HEK293 (cell line): ENCODE measurements around the gene OR5B21.

Experiments
- CTCF ChIA-PET: fragments of 350-600 bp; formaldehyde crosslinking; extraction: SDS; loops from one replicate; lab custom pipeline; 2021; ENCODE audit warnings: antibody characterized with exemption; lab: Yijun Ruan, JAX
- POLR2A ChIA-PET: fragments of 300-600 bp; formaldehyde crosslinking; extraction: SDS; loops from one replicate; lab custom pipeline; 2020; ENCODE audit warnings: antibody characterized with exemption, inconsistent platforms; lab: Yijun Ruan, JAX
- H3K27ac ChIP-seq: fragments of 200-500 bp; sonication (Bioruptor generic); 2 replicates; pipeline ENCODE4 v1.5.1; 2014; ENCODE audit warnings: low read depth, low read length, control low read depth, inconsistent platforms; ENCODE audit errors: extremely low read depth
- H3K36me3 ChIP-seq, 2 experiments: fragments of 200-500 bp in 1 of 2; sonication (Bioruptor generic) in 1 of 2; 1 replicate in 1 of 2; 2 replicates in 1 of 2; pipeline ENCODE4 v1.5.1; 2014 to 2017; ENCODE audit warnings: inconsistent platforms in 2 of 2, low read length in 2 of 2; ENCODE audit not compliant: control insufficient read depth in 2 of 2, insufficient read depth in 1 of 2
- H3K4me1 ChIP-seq: fragments of 200-500 bp; sonication (Bioruptor generic); 2 replicates; pipeline ENCODE4 v1.5.1; 2014; ENCODE audit warnings: mild to moderate bottlenecking, low read length, inconsistent platforms; ENCODE audit not compliant: control insufficient read depth, insufficient read depth
- H3K4me3 ChIP-seq: 2 replicates; pipeline ENCODE4 v1.5.1; 2011; ENCODE audit warnings: low read depth, mild to moderate bottlenecking, control low read depth, low read length, moderate library complexity
- H3K9me3 ChIP-seq: fragments of 200-500 bp; sonication (Bioruptor generic); 2 replicates; pipeline ENCODE4 v1.5.1; 2014; ENCODE audit warnings: low read depth, low read length, inconsistent platforms; ENCODE audit not compliant: control insufficient read depth, insufficient read depth
- MYNN ChIP-seq: fragments of 450-650 bp; formaldehyde crosslinking; IDR thresholded peaks from 2 replicates; pipeline ENCODE4 v1.5.1; 2016; ENCODE audit warnings: missing biosample characterization, missing genetic modification characterization, borderline replicate concordance
- SCRT1 ChIP-seq: fragments of 450-650 bp; formaldehyde crosslinking; IDR thresholded peaks from 2 replicates; pipeline ENCODE4 v1.5.1; 2016; ENCODE audit warnings: missing biosample characterization, missing genetic modification characterization, borderline replicate concordance
- SP3 ChIP-seq: fragments of 450-650 bp; formaldehyde crosslinking; IDR thresholded peaks from 2 replicates; pipeline ENCODE4 v1.5.1; 2016; ENCODE audit warnings: missing biosample characterization, missing genetic modification characterization
- ZBTB7A ChIP-seq: fragments of 450-650 bp; formaldehyde crosslinking; IDR thresholded peaks from 2 replicates; pipeline ENCODE4 v1.5.1; 2016; ENCODE audit warnings: low read depth, missing biosample characterization, missing genetic modification characterization
- ZNF335 ChIP-seq: fragments of 450-650 bp; formaldehyde crosslinking; conservative IDR thresholded peaks from 2 replicates; pipeline ENCODE4 v1.5.1; 2016; ENCODE audit warnings: missing biosample characterization, missing genetic modification characterization
- ZNF366 ChIP-seq: fragments of 450-650 bp; formaldehyde crosslinking; conservative IDR thresholded peaks from 2 replicates; pipeline ENCODE4 v1.5.1; 2016; ENCODE audit warnings: missing biosample characterization, missing genetic modification characterization
- ZNF433 ChIP-seq: fragments of 450-650 bp; formaldehyde crosslinking; IDR thresholded peaks from 2 replicates; pipeline ENCODE4 v1.5.1; 2016; ENCODE audit warnings: missing biosample characterization, missing genetic modification characterization, low read depth
- ZNF510 ChIP-seq: fragments of 450-650 bp; formaldehyde crosslinking; IDR thresholded peaks from 2 replicates; pipeline ENCODE4 v1.5.1; 2018; ENCODE audit warnings: mild to moderate bottlenecking, missing genetic modification characterization, missing biosample characterization; ENCODE audit not compliant: insufficient replicate concordance
- ZNF558 ChIP-seq: fragments of 450-650 bp; formaldehyde crosslinking; IDR thresholded peaks from 2 replicates; pipeline ENCODE4 v1.5.1; 2016; ENCODE audit warnings: missing biosample characterization, missing genetic modification characterization
- ZNF585B ChIP-seq: fragments of 450-650 bp; formaldehyde crosslinking; IDR thresholded peaks from 2 replicates; pipeline ENCODE4 v1.5.1; 2016; ENCODE audit warnings: missing biosample characterization, missing genetic modification characterization
- ZNF624 ChIP-seq: fragments of 450-650 bp; formaldehyde crosslinking; IDR thresholded peaks from 2 replicates; pipeline ENCODE4 v1.5.1; 2017; ENCODE audit warnings: missing biosample characterization, missing genetic modification characterization
- ZNF670 ChIP-seq: fragments of 450-650 bp; formaldehyde crosslinking; IDR thresholded peaks from 2 replicates; pipeline ENCODE4 v1.5.1; 2016; ENCODE audit warnings: missing biosample characterization, missing genetic modification characterization, low read depth
- ZNF776 ChIP-seq: fragments of 450-650 bp; formaldehyde crosslinking; IDR thresholded peaks from 2 replicates; pipeline ENCODE4 v1.5.0; 2017; ENCODE audit warnings: missing biosample characterization, missing genetic modification characterization, borderline replicate concordance
- ZNF843 ChIP-seq: fragments of 450-650 bp; formaldehyde crosslinking; IDR thresholded peaks from 2 replicates; pipeline ENCODE4 v1.5.1; 2016; ENCODE audit warnings: missing biosample characterization, missing genetic modification characterization
- ZSCAN30 ChIP-seq: fragments of 450-650 bp; IDR thresholded peaks from 2 replicates; pipeline ENCODE4 v1.5.1; 2018; ENCODE audit warnings: missing biosample characterization, mild to moderate bottlenecking, missing genetic modification characterization, moderate library complexity
- TF ChIP-seq, protein P1 (sequence below): fragments of 450-650 bp; IDR thresholded peaks from 2 replicates; pipeline ENCODE4 v1.5.1; 2018; ENCODE audit warnings: missing biosample characterization, mild to moderate bottlenecking, missing genetic modification characterization
- TF ChIP-seq, protein P2 (sequence below): fragments of 450-650 bp; formaldehyde crosslinking; IDR thresholded peaks from 2 replicates; pipeline ENCODE4 v1.5.1; 2017; ENCODE audit warnings: missing biosample characterization, mild to moderate bottlenecking, missing genetic modification characterization, moderate library complexity
- TF ChIP-seq, protein P3 (sequence below): fragments of 450-650 bp; formaldehyde crosslinking; IDR thresholded peaks from 2 replicates; pipeline ENCODE4 v1.5.1; 2016; ENCODE audit warnings: missing biosample characterization, missing genetic modification characterization
- TF ChIP-seq, protein P4 (sequence below): fragments of 450-650 bp; formaldehyde crosslinking; IDR thresholded peaks from 2 replicates; pipeline ENCODE4 v1.5.1; 2017; ENCODE audit warnings: missing biosample characterization, missing genetic modification characterization
- TF ChIP-seq, protein P5 (sequence below): fragments of 450-650 bp; formaldehyde crosslinking; IDR thresholded peaks from 2 replicates; pipeline ENCODE4 v1.5.1; 2016; ENCODE audit warnings: missing biosample characterization, missing genetic modification characterization, borderline replicate concordance

The OR5B21 gene

DNA sequence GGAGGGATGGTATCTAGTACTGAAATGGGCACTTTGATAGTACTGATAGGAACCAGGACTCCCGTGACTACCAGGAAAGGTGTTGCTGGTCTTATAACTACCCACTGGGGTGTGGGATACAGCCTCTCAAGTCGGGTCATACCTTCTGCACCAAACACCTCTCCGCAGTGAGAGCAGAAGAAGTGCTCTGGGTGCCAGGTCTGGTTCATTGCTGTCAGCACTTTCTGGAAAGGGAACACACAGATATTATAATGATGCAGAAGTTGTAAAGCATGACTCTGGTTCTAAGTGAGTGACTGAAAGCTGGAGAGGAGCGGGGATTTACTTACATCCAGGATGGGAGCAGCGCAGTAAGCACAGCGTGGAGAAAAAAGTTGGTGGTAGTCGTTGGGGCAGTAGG lies 41.7 kb upstream of the OR5B21 start (continued):
- TF ChIP-seq, protein P1, sequence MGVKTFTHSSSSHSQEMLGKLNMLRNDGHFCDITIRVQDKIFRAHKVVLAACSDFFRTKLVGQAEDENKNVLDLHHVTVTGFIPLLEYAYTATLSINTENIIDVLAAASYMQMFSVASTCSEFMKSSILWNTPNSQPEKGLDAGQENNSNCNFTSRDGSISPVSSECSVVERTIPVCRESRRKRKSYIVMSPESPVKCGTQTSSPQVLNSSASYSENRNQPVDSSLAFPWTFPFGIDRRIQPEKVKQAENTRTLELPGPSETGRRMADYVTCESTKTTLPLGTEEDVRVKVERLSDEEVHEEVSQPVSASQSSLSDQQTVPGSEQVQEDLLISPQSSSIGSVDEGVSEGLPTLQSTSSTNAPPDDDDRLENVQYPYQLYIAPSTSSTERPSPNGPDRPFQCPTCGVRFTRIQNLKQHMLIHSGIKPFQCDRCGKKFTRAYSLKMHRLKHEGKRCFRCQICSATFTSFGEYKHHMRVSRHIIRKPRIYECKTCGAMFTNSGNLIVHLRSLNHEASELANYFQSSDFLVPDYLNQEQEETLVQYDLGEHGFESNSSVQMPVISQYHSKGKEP (tag by site-specific recombination) = no peak
- no peak for TF ChIP-seq ZNF510 (tag by site-specific recombination)
- TF ChIP-seq, all 188 proteins: peak for 0

DNA sequence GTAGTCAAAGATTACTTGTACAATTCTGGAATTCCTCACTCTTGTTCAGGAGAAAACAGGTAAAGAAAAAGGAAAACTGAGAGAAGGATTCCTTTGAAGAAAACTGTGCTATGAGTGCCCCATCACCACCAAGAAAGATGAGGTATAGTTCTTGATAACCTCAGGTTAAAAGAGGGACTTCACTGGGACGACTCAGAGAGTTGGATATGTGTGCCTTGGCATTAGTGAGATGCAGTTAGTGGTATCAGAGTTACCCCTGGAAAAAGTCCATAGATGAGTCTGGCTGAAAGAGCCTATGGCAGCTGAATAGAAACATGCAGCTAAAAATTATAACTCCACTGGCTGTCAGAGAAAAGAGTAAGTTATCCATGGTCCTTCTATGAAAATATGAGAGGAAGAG lies 38.9 kb upstream of the OR5B21 start:
- H3K4me1 ChIP-seq = no peaks in the 10 kb centered on the region
- H3K9me3 ChIP-seq = no peaks in the 10 kb centered on the region
- no peak overlapping the region for H3K27ac ChIP-seq
- CTCF ChIA-PET = interaction anchor here (0.7 kb wide), 1 partner anchor 51 kb away, joined by 3 read pairs; no protein-coding TSS in a partner anchor
- H3K36me3 ChIP-seq = peaks cover 0 to 33% of the 10 kb centered on the region in 2 experiments; a peak in 1 of 3 replicates
- TF ChIP-seq SP3 (tag by site-specific recombination) (no peak), ZNF776 (no peak), ZNF433 (no peak), ZNF366 (tag by site-specific recombination) (no peak), ZBTB7A (tag by site-specific recombination) (no peak), ZNF335 (tag by site-specific recombination) (no peak), ZNF843 (tag by site-specific recombination) (no peak), MYNN (no peak), ZNF558 (tag by site-specific recombination) (no peak), SCRT1 (tag by site-specific recombination) (no peak)
- TF ChIP-seq, protein P2, sequence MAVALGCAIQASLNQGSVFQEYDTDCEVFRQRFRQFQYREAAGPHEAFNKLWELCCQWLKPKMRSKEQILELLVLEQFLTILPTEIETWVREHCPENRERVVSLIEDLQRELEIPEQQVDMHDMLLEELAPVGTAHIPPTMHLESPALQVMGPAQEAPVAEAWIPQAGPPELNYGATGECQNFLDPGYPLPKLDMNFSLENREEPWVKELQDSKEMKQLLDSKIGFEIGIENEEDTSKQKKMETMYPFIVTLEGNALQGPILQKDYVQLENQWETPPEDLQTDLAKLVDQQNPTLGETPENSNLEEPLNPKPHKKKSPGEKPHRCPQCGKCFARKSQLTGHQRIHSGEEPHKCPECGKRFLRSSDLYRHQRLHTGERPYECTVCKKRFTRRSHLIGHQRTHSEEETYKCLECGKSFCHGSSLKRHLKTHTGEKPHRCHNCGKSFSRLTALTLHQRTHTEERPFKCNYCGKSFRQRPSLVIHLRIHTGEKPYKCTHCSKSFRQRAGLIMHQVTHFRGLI (tag by site-specific recombination) = no peak
- TF ChIP-seq, protein P3, sequence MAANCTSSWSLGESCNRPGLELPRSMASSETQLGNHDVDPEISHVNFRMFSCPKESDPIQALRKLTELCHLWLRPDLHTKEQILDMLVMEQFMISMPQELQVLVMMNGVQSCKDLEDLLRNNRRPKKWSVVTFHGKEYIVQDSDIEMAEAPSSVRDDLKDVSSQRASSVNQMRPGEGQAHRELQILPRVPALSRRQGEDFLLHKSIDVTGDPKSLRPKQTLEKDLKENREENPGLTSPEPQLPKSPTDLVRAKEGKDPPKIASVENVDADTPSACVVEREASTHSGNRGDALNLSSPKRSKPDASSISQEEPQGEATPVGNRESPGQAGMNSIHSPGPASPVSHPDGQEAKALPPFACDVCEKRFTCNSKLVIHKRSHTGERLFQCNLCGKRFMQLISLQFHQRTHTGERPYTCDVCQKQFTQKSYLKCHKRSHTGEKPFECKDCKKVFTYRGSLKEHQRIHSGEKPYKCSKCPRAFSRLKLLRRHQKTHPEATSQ (tag by site-specific recombination) = no peak
- TF ChIP-seq, protein P4, sequence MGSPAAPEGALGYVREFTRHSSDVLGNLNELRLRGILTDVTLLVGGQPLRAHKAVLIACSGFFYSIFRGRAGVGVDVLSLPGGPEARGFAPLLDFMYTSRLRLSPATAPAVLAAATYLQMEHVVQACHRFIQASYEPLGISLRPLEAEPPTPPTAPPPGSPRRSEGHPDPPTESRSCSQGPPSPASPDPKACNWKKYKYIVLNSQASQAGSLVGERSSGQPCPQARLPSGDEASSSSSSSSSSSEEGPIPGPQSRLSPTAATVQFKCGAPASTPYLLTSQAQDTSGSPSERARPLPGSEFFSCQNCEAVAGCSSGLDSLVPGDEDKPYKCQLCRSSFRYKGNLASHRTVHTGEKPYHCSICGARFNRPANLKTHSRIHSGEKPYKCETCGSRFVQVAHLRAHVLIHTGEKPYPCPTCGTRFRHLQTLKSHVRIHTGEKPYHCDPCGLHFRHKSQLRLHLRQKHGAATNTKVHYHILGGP (tag by site-specific recombination) = no peak
- POLR2A ChIA-PET = no interaction called here
- H3K4me3 ChIP-seq = no peak overlapping the region

DNA sequence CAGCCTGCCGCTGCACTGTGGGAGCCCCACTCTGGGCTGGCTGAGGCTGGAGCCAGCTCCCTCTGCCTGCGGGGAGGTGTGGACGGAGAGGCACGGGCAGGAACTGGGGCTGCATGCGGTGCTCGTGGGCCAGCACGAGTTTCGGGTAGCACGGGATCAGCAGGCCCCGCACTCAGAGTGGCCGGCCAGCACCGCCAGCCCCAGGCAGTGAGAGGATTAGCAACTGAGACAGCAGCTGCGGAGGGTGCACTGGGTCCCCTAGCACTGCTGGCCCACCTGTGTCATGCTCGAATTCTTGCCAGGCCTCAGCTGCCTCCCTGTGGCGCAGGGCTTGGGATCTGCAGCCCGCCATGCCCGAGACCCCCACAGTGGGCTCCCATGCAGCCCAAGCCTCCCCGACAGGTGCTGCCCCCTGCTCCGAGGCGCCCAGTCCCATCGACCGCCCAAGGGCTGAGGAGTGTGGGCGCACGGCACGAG lies 24.0 kb upstream of the OR5B21 start:
- POLR2A ChIA-PET = no interaction called here

More for the DNA sequence above, 24.0 kb upstream of the OR5B21 start:
- no peak for TF ChIP-seq ZNF624 (tag by site-specific recombination)
- TF ChIP-seq, protein P5, sequence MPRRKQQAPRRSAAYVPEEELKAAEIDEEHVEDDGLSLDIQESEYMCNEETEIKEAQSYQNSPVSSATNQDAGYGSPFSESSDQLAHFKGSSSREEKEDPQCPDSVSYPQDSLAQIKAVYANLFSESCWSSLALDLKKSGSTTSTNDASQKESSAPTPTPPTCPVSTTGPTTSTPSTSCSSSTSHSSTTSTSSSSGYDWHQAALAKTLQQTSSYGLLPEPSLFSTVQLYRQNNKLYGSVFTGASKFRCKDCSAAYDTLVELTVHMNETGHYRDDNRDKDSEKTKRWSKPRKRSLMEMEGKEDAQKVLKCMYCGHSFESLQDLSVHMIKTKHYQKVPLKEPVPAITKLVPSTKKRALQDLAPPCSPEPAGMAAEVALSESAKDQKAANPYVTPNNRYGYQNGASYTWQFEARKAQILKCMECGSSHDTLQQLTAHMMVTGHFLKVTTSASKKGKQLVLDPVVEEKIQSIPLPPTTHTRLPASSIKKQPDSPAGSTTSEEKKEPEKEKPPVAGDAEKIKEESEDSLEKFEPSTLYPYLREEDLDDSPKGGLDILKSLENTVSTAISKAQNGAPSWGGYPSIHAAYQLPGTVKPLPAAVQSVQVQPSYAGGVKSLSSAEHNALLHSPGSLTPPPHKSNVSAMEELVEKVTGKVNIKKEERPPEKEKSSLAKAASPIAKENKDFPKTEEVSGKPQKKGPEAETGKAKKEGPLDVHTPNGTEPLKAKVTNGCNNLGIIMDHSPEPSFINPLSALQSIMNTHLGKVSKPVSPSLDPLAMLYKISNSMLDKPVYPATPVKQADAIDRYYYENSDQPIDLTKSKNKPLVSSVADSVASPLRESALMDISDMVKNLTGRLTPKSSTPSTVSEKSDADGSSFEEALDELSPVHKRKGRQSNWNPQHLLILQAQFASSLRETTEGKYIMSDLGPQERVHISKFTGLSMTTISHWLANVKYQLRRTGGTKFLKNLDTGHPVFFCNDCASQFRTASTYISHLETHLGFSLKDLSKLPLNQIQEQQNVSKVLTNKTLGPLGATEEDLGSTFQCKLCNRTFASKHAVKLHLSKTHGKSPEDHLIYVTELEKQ (tag by site-specific recombination) = no peak
- no peak for TF ChIP-seq ZNF585B (tag by site-specific recombination)
- TF ChIP-seq ZNF670 (tag by site-specific recombination) = no peak
- no peak for TF ChIP-seq ZSCAN30 (tag by site-specific recombination)
- Histone ChIP-seq H3K27ac (no peak overlapping the region), H3K9me3 (no peaks in the 10 kb centered on the region), H3K4me1 (no peaks in the 10 kb centered on the region), H3K36me3 (peaks cover 0 to 16% of the 10 kb centered on the region in 2 experiments; a peak in 1 of 3 replicates), H3K4me3 (no peak overlapping the region)
- CTCF ChIA-PET = no interaction called here
